Neural progenitor cell (in vitro differentiated cells): ENCODE measurements around the gene PRSS57. TPM values are rescaled to one million over a fixed set of nuclear protein-coding genes. Genes with fewer than 3 reads are reported as not detected.

Experiments used
- DNase-seq: peaks from one replicate; pipeline ENCODE4 v3.0.0-alpha.2; 2016; ENCODE audit warnings: low spot score
- H2AFZ ChIP-seq: fragments of 200-600 bp; sonication (generic); replicated peaks from 2 replicates; pipeline ENCODE4 v1.6.1; 2016; ENCODE audit warnings: antibody characterized with exemption
- H3F3A ChIP-seq: fragments of 200-600 bp; sonication (generic); 2 replicates; pipeline ENCODE4 v1.6.1; 2016; ENCODE audit warnings: antibody characterized with exemption, low read depth
- H3K27ac ChIP-seq: fragments of 200-600 bp; sonication (generic); 2 replicates; pipeline ENCODE4 v1.5.1; 2016; ENCODE audit warnings: mild to moderate bottlenecking
- H3K27me3 ChIP-seq: fragments of 200-600 bp; sonication (generic); 2 replicates; pipeline ENCODE4 v1.6.1; 2016; ENCODE audit warnings: mild to moderate bottlenecking, moderate library complexity
- H3K36me3 ChIP-seq: fragments of 200-600 bp; sonication (generic); 2 replicates; pipeline ENCODE4 v1.5.1; 2016
- H3K4me1 ChIP-seq: fragments of 200-600 bp; sonication (generic); 2 replicates; pipeline ENCODE4 v1.6.1; 2016; ENCODE audit warnings: mixed run types
- H3K4me2 ChIP-seq: fragments of 200-600 bp; sonication (generic); 2 replicates; pipeline ENCODE4 v1.6.1; 2016
- H3K4me3 ChIP-seq: fragments of 200-600 bp; sonication (generic); 2 replicates; pipeline ENCODE4 v1.5.1; 2016
- H3K79me2 ChIP-seq: fragments of 200-600 bp; sonication (generic); 2 replicates; pipeline ENCODE4 v1.6.1; 2016; ENCODE audit warnings: low read depth
- H3K9ac ChIP-seq: fragments of 200-600 bp; sonication (generic); 2 replicates; pipeline ENCODE4 v1.6.1; 2016
- H3K9me3 ChIP-seq: fragments of 200-600 bp; sonication (generic); 2 replicates; pipeline ENCODE4 v1.5.1; 2016; ENCODE audit warnings: low read depth
- H4K20me1 ChIP-seq: fragments of 200-600 bp; sonication (generic); 2 replicates; pipeline ENCODE4 v1.6.1; 2016; ENCODE audit warnings: low read depth
- H3K27ac Mint-ChIP-seq: 3 replicates; pipeline ENCODE4 v1.8.0; 2021; ENCODE audit warnings: mixed read lengths
- H3K27me3 Mint-ChIP-seq: 2 replicates; pipeline ENCODE4 v1.8.0; 2022; ENCODE audit warnings: low read depth, mild to moderate bottlenecking, inconsistent platforms, moderate library complexity, mixed read lengths; ENCODE audit not compliant: insufficient read depth
- H3K36me3 Mint-ChIP-seq: 3 replicates; pipeline ENCODE4 v1.8.0; 2021; ENCODE audit warnings: mixed read lengths
- H3K4me1 Mint-ChIP-seq: 3 replicates; pipeline ENCODE4 v1.8.0; 2021; ENCODE audit warnings: mixed read lengths
- H3K4me3 Mint-ChIP-seq: 3 replicates; pipeline ENCODE4 v1.8.0; 2021; ENCODE audit warnings: mild to moderate bottlenecking, moderate library complexity, mixed read lengths
- H3K9me3 Mint-ChIP-seq: 3 replicates; pipeline ENCODE4 v1.8.0; 2020; ENCODE audit warnings: mixed read lengths
- CTCF ChIP-seq: fragments of 200-600 bp; sonication (generic); IDR thresholded peaks from 2 replicates; pipeline ENCODE4 v1.5.1; 2017; ENCODE audit warnings: antibody characterized with exemption, mild to moderate bottlenecking
- EZH2 ChIP-seq: fragments of 200-600 bp; sonication (generic); IDR thresholded peaks from 2 replicates; pipeline ENCODE4 v1.6.1; 2017; ENCODE audit warnings: antibody characterized with exemption, mild to moderate bottlenecking, moderate library complexity
- EZH2phosphoT487 ChIP-seq: fragments of 200-600 bp; sonication (generic); IDR thresholded peaks from 2 replicates; pipeline ENCODE4 v1.6.1; 2017; ENCODE audit warnings: antibody characterized with exemption
- total RNA-seq: library from RNA; depleted of rRNA; stranded (reverse); fragments of >200 nt; gene quantifications from 2 replicates; pipeline ENCODE4 v1.2.3, GENCODE V29; 2015; ENCODE audit warnings: low replicate concordance

Gene PRSS57
- total RNA-seq, 1 donor from 2014 or later, result not detected

- no peak for TF ChIP-seq EZH2phosphoT487
- peak; percentile 22 for TF ChIP-seq CTCF
- TF ChIP-seq EZH2, result no peak
- H3K4me1 ChIP-seq, result peaks cover 17% of the 10 kb centered on the region
- no peak within 1 kb of the TSS for H3K27ac ChIP-seq
- peak within 1 kb of the TSS; percentile 94 for H3K4me2 ChIP-seq
- Mint-ChIP-seq H3K36me3 (peaks cover 2% of the 10 kb centered on the region), H3K27ac (peak within 1 kb of the TSS; percentile 83), H3K27me3 (peaks cover 8% of the 10 kb centered on the region), H3K9me3 (peaks cover 3% of the 10 kb centered on the region), H3K4me3 (peak within 1 kb of the TSS; percentile 86), H3K4me1 (peaks cover 22% of the 10 kb centered on the region)
- peaks cover 26% of the 10 kb centered on the region for H4K20me1 ChIP-seq
- H3K9me3 ChIP-seq, result no peaks in the 10 kb centered on the region
- peak within 1 kb of the TSS; percentile 93 for H2AFZ ChIP-seq
- peaks cover 43% of the 10 kb centered on the region for H3F3A ChIP-seq
- H3K36me3 ChIP-seq, result no peaks in the 10 kb centered on the region
- peaks cover 17% of the 10 kb centered on the region for H3K79me2 ChIP-seq
- H3K27me3 ChIP-seq, result peaks cover 16% of the 10 kb centered on the region
- peak; percentile 80 for DNase-seq
- peak within 1 kb of the TSS; percentile 30 for H3K9ac ChIP-seq
- peak within 1 kb of the TSS; percentile 92 for H3K4me3 ChIP-seq
These were observed 13.2 kb upstream of the PRSS57 start, which contains the start of gene PALM for GRCh38 chr19:708154-709143. Gene PALM, plus strand, starts transcription at chr19:708935. Its CDS starts 212 bp downstream, at chr19:709147.

- Mint-ChIP-seq H3K27me3 (peaks cover 8% of the 10 kb centered on the region), H3K4me3 (no peak overlapping the region), H3K27ac (no peak overlapping the region), H3K36me3 (peaks cover 2% of the 10 kb centered on the region), H3K4me1 (peaks cover 11% of the 10 kb centered on the region), H3K9me3 (peaks cover 3% of the 10 kb centered on the region)
- Histone ChIP-seq H3K36me3 (no peaks in the 10 kb centered on the region), H3K9ac (no peak overlapping the region), H3K4me1 (no peaks in the 10 kb centered on the region), H3K4me2 (peak overlapping the region; percentile 25), H3K4me3 (no peak overlapping the region), H4K20me1 (no peaks in the 10 kb centered on the region), H3K27me3 (peaks cover 16% of the 10 kb centered on the region), H3K9me3 (no peaks in the 10 kb centered on the region), H3F3A (peaks cover 22% of the 10 kb centered on the region), H3K27ac (no peak overlapping the region), H3K79me2 (peaks cover under 1% of the 10 kb centered on the region), H2AFZ (peak overlapping the region; percentile 60)
- no peak for DNase-seq
- TF ChIP-seq EZH2phosphoT487 (no peak), CTCF (no peak), EZH2 (no peak)
These were observed 9.1 kb upstream of the PRSS57 start for GRCh38 chr19:704447-704741.

DNA sequence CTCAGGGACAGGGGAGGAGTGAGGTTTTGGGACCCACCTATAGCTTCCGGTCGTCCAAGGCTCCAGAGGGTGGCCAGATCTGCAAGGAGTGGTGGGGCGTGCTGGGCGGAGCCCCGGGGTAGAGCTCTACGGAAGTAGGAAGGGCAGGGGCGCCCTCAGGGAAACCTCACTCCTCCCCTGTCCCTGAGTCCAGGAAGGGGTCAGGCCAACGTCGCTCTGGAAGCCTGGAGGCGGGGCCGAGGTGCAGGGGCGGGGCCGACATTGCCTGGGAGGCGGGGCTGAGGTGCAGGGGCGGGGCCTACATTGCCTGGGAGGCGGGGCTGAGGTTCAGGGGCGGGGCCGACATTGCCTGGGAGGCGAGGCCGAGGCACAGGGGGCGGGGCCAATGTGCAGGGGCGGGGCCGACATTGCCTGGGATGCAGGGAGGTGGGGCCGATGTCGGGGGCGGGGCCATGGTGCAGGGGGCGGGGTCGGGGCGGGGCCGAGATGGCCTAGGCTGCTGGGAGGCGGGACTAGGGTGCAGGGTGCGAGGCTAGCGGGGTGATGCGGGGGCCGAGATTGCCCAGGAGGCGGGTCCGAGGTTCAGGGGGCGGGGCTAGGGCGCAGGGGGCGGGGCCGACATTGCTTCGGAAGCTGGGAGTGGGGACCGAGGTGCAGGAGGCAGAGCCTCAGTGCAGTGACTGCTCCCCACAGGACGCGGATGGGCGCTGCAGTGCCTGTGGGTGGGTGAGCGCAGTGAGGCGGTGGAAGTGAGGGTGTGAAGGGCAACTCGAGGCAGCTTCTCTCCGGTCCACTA lies 8.6 kb upstream of the PRSS57 start:
- Histone ChIP-seq H3K4me3 (no peak overlapping the region), H3K27me3 (peaks cover 16% of the 10 kb centered on the region), H3K27ac (no peak overlapping the region), H3K4me1 (no peaks in the 10 kb centered on the region), H3K9me3 (no peaks in the 10 kb centered on the region), H3K9ac (no peak overlapping the region), H4K20me1 (no peaks in the 10 kb centered on the region), H3K36me3 (no peaks in the 10 kb centered on the region), H3K79me2 (no peaks in the 10 kb centered on the region), H2AFZ (peak overlapping the region; percentile 60), H3K4me2 (peak overlapping the region; percentile 42), H3F3A (peaks cover 22% of the 10 kb centered on the region)
- TF ChIP-seq EZH2phosphoT487 (no peak), CTCF (no peak), EZH2 (no peak)
- Mint-ChIP-seq H3K27ac (no peak overlapping the region), H3K9me3 (peaks cover 3% of the 10 kb centered on the region), H3K4me1 (peaks cover 11% of the 10 kb centered on the region), H3K4me3 (no peak overlapping the region), H3K27me3 (peaks cover 8% of the 10 kb centered on the region), H3K36me3 (peaks cover 2% of the 10 kb centered on the region)
- DNase-seq, result peak; percentile 86
